Activated naive CD4-positive, alpha-beta T cell treated with anti-CD3 and anti-CD28 coated beads, Interleukin-2, amount 50 U/mL, for 72 hours (primary cell): ENCODE data around the gene BECN2. TPM values are rescaled to one million over a fixed set of nuclear protein-coding genes. Genes with fewer than 3 reads are reported as not detected.

Experiments
- ATAC-seq, 2 donors: fragments of 150-1000 bp; cut with Tn5 transposase; 2 replicates each; pipeline ENCODE4 v1.10.0; 2021; ENCODE audit warnings: mild to moderate bottlenecking in 2 of 2, moderate library complexity in 2 of 2
- DNase-seq, 2 donors: peaks; one replicate each; pipeline ENCODE4 v3.0.0; 2021 to 2022; ENCODE audit warnings: low spot score in 2 of 2
- H3K27ac Mint-ChIP-seq, 2 donors: one replicate each; pipeline ENCODE4 v1.8.0; 2022; ENCODE audit warnings: mild to moderate bottlenecking in 2 of 2, mixed read lengths in 2 of 2
- H3K36me3 Mint-ChIP-seq, 2 donors: one replicate each; pipeline ENCODE4 v1.8.0; 2022; ENCODE audit warnings: mixed read lengths in 2 of 2
- H3K9me3 Mint-ChIP-seq, 2 donors: one replicate each; pipeline ENCODE4 v1.8.0; 2022; ENCODE audit warnings: mixed read lengths in 2 of 2
- total RNA-seq, 2 donors: library from RNA; stranded (reverse); gene quantifications; one replicate each; pipeline ENCODE4 v1.2.3, GENCODE V29; 2022

The BECN2 gene, protein sequence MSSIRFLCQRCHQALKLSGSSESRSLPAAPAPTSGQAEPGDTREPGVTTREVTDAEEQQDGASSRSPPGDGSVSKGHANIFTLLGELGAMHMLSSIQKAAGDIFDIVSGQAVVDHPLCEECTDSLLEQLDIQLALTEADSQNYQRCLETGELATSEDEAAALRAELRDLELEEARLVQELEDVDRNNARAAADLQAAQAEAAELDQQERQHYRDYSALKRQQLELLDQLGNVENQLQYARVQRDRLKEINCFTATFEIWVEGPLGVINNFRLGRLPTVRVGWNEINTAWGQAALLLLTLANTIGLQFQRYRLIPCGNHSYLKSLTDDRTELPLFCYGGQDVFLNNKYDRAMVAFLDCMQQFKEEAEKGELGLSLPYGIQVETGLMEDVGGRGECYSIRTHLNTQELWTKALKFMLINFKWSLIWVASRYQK
- total RNA-seq = not detected

DNA sequence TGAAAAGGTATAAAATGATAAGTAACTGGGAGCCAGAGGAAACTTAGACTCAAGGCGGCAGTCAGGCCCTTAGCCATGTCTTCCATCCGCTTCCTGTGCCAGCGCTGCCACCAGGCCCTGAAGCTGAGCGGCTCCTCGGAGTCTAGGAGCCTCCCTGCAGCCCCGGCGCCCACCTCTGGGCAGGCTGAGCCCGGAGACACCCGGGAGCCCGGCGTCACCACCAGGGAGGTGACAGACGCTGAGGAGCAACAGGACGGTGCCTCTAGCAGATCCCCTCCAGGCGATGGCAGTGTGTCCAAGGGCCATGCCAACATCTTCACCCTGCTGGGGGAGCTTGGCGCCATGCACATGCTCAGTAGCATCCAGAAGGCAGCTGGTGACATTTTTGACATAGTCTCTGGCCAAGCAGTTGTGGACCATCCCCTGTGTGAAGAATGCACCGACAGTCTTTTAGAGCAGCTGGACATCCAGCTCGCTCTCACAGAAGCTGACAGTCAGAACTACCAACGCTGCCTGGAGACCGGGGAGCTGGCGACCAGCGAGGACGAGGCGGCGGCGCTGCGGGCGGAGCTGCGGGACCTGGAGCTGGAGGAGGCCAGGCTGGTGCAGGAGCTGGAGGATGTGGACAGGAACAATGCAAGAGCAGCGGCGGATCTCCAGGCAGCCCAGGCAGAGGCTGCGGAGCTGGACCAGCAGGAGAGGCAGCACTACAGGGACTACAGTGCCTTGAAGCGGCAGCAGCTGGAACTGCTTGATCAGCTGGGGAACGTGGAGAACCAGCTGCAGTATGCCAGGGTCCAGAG is at the start of gene BECN2:
Gene BECN2 (plus strand): TSS at position 76 of the 803 bp plus-strand sequence. CDS start 0 bp downstream, at position 76.
- Mint-ChIP-seq H3K9me3 (no peaks in the 10 kb centered on the region), H3K27ac (no peak within 1 kb of the TSS), H3K36me3 (no peaks in the 10 kb centered on the region)
- no peak for DNase-seq
- ATAC-seq = no peak

DNA sequence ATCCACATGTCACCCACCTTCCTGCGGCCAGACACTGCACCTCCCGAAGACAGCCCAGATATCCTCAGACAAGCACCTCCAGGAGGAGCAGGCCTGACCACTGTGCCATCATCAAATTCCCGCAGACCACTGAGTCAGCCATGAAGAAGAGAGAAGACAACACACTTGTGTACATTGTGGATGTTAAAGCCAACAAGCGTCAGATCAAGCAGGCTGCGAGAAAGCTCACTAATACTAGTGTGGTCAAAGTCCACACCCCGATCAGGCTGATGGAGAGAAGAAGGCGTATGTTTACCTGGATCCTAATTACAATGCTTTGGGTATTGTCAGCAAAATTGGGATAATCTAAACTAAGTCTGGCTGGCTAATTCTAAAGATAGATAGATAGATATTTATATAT is 41.4 kb upstream of the BECN2 start:
- H3K27ac Mint-ChIP-seq = no peak overlapping the region
- H3K9me3 Mint-ChIP-seq = no peaks in the 10 kb centered on the region
- DNase-seq (no peak), ATAC-seq (no peak)
- H3K36me3 Mint-ChIP-seq = peaks cover 0 to 5% of the 10 kb centered on the region in 2 donors

DNA sequence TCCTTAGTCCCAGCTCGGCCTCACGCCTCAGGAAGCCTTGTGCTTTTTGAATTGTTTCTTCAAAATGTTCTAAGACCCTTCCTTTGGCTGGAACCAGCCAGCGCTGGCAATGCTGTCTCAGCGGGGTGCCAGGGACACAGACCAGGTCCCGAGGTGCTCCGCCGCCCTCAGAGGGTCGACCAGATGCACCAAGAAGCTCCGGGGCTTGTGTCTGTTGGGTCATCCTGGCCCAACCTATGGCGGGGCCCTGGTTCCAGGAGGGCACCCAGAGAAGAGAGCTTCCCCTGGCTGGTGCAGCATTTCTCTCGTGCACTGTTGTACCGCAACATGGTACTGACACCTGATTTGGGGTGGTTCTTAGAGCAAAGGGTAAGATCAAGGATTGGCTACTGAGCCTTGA is 40.1 kb upstream of the BECN2 start:
- H3K9me3 Mint-ChIP-seq = no peaks in the 10 kb centered on the region
- peaks cover 0 to 5% of the 10 kb centered on the region in 2 donors for H3K36me3 Mint-ChIP-seq
- DNase-seq = no peak
- no peak overlapping the region for H3K27ac Mint-ChIP-seq
- ATAC-seq = no peak

DNA sequence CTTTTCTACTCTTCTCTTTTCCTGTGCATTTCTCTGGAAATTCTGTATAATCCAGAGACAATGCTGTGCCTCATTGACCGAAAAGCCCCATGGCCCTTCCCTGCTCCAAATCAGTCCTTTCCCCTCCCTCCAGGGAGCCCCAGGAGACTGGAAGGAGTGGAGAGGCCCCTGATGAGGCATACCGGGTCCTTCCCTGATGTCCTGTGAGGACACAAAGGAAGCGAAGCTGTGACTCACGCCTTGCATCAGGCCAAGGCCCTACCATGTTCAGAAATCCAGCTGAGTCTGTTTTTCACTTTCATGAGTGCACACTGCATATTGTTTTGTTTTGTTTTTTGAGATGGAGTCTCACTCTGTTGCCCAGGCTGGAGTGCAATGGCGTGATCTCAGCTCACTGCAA is 38.7 kb upstream of the BECN2 start:
- Mint-ChIP-seq H3K36me3 (peaks cover 0 to 5% of the 10 kb centered on the region in 2 donors), H3K27ac (no peak overlapping the region), H3K9me3 (no peaks in the 10 kb centered on the region)
- ATAC-seq (no peak), DNase-seq (no peak)

DNA sequence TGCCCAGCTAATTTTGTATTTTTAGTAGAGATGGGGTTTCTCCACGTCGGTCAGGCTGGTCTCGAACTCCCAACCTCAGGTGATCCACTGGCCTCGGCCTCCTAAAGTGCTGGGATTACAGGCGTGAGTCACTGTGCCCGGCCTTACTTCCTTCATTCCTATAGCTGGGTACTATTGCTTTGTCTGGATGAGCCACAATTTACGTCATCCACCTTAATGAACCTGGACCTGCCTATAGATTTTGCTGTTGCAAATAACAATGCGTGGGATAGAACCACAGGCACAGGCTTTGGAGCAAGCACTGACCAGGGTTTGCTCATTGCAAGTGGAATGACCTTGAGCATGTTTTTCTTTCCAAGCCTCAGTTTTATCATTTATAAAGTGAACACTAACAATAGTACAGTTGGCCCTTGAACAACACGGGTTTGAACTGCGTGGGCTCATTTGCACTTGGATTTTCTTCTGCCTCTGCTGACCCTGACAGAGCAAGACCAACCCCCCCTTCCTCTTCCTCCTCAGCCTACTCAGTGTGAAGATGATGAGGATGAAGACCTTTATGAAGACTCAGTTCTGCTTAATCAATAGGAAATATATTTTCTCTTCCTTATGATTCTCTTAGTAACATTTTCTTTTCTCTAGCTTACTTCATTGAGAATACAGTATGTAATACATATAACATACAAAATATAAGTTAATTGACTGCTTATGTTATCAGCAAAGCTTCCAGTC is 33.3 kb upstream of the BECN2 start:
- DNase-seq = no peak
- Mint-ChIP-seq H3K27ac (no peak overlapping the region), H3K9me3 (no peaks in the 10 kb centered on the region), H3K36me3 (no peaks in the 10 kb centered on the region)
- no peak for ATAC-seq

DNA sequence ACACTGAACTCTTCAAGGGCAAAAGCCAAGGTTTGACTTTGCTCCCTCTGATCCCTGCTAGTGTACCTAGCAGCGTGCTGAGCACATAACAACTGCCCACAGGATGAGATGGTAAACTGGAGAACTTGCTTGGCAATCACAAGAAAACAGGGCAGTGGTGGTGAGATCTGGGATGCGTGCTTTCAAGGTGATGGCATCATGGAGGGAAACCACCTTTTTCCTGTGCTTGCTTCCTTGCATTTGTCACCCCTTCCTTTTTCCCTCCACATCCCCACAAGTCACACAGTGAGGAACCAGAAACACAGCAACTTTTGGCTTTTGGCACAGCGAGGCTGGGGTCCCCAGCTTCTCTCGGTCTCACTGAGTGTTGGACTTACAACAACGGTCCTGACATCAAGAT is 31.4 kb upstream of the BECN2 start:
- DNase-seq (no peak), ATAC-seq (no peak)
- Mint-ChIP-seq H3K27ac (no peak overlapping the region), H3K36me3 (no peaks in the 10 kb centered on the region), H3K9me3 (no peaks in the 10 kb centered on the region)

DNA sequence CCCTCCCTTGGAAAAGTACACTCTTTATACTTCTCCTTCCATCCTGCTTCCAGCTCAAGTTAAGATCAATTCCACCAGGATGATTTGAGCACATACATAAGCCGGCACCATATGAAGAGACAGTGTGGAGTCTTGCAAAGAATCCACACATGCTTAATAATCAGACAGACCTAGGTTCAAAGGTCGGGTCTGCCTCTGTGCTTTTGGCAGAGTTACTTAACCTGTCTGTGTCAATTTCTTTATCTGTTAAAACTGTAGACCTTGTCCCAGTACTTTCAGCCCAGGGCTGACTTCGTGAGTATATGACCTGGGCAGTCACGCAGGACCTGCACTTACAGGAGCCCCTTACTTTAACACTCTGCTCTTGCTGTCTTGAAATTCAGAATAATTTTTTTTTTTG is 30.2 kb upstream of the BECN2 start:
- ATAC-seq (no peak), DNase-seq (no peak)
- Mint-ChIP-seq H3K27ac (no peak overlapping the region), H3K9me3 (no peaks in the 10 kb centered on the region), H3K36me3 (no peaks in the 10 kb centered on the region)

DNA sequence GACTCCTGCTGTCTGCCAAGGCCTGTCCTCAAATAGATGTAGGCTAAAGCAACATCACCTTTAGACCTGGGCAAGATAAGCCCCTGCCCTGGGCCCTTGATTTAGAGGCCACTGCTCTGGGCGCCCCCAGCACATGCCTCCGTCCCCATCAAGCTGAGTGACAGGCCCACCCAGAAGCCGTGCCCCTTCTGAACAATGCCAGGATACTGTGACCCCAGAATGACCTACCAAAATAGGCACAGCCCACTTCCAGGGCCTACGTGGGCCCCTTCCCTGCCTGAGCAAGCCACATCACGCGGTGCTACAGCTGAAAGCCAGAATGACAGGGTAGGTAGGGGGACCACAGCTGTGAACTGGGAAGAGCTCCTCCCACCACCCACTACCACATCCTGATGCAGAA is 24.7 kb upstream of the BECN2 start:
- ATAC-seq (no peak), DNase-seq (no peak)
- no peak overlapping the region for H3K27ac Mint-ChIP-seq
- H3K9me3 Mint-ChIP-seq = no peaks in the 10 kb centered on the region
- no peaks in the 10 kb centered on the region for H3K36me3 Mint-ChIP-seq

DNA sequence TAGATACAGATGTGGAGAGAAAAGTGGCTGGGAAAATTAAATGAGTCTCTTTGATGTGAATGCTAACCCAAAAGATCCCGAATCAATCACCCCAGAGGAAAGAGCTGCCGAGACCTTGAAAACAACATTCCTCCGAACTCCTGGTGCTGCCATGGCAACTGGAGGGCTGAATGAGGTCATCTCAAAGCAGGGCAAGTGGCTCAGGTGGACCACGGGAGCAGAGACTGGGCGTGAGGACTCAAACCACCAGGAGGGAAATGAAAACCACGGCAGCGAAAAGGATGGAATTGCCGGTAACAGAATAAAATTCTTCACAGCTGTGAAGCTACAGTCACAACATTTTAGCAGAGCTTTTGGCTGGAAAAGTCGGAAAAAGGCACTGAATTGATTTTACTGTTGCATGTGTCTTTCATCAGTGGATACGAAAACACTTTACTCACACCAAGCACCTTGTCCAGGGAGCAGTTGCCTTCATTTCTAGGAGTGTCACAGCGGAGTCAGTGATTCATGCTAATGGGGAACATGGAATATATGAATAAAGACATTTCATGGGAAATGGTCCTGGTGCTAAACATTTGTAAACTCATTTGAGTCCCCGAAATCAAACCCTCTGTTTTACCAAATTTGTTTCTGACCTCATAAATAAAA is 23.2 kb upstream of the BECN2 start:
- Mint-ChIP-seq H3K27ac (no peak overlapping the region), H3K9me3 (peaks cover 0 to 4% of the 10 kb centered on the region in 2 donors), H3K36me3 (no peaks in the 10 kb centered on the region)
- no peak for ATAC-seq
- DNase-seq = no peak

DNA sequence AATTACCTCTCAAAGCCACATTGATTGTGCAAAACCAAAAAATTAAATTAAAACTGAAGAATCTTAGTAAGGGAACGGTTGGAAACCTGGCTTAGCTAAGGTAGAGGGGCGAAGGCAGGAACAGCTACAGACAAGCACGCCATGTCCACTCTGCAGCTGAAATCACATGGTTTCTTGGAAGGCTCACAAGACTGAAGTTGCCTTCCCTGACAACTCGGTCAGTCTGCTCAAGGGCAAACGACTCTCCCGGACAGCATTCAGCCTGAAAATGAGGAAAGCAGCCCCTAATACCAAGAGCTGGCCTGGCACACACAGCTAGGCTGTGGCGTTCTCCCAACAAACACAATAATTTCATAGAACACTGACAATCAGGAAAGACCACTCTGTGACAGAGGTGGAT is 22.7 kb upstream of the BECN2 start:
- no peak overlapping the region for H3K27ac Mint-ChIP-seq
- peaks cover 0 to 4% of the 10 kb centered on the region in 2 donors for H3K9me3 Mint-ChIP-seq
- DNase-seq = no peak
- H3K36me3 Mint-ChIP-seq = no peaks in the 10 kb centered on the region
- ATAC-seq = no peak

DNA sequence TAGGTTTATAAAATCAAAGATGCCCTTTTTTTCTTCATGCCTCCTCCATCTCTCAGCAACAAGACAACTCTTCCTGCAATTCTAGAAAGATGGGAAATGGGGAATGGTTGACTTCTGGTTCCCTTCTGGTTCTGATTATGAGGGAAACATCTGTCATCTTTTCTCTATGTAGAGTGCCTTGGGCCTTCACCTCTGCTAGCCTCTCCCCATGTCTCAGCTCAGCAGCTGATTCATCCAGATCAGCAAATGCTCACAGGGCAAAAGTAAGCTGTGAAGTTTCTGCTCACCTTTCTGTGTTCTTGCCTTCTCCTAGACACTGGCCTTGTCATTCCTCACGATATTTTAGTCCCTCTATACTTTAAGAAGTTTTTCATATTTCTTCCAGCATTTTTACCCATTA is 17.8 kb upstream of the BECN2 start:
- DNase-seq (no peak), ATAC-seq (no peak)
- H3K36me3 Mint-ChIP-seq = no peaks in the 10 kb centered on the region
- H3K9me3 Mint-ChIP-seq = peaks cover 0 to 4% of the 10 kb centered on the region in 2 donors
- H3K27ac Mint-ChIP-seq = no peak overlapping the region

DNA sequence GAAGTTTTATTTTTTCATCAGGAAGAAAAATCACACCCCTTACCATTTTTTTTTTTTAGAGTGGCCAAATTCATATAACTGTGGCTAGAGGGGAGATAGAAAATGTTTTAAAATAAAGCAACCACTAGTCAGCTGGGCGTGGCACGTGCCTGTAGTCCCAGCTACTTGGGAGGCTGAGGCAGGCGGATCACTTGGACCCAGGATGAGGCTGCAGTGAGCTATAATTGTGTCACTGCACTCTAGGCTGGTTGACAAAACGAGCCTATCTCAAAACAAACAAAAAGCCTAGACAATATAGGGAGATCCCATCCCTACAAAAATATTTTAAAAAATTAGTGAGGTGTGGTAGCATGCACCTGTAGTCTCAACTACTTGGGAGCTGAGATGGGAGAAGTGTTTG is 14.8 kb upstream of the BECN2 start:
- ATAC-seq (no peak), DNase-seq (no peak)
- Mint-ChIP-seq H3K27ac (no peak overlapping the region), H3K36me3 (no peaks in the 10 kb centered on the region), H3K9me3 (peaks cover 0 to 4% of the 10 kb centered on the region in 2 donors)

DNA sequence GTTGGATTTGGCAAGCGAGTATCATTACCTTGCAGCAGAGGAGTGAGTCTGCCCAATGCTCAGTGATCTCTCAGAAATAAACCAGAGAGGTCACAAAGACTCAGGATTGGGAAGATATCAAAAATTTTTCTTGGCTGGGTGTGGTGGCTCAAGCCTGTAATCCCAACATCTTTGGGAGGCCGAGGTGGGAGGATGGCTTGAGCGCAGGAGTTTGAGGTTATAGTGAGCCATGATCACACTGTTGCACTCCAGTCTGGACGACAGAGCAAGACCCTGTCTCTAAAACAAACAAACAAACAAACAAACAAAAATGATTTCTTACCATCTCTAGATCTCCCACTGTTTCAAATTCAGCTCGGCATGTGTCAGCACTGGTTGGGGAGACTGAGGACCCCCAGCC is 13.3 kb upstream of the BECN2 start:
- Mint-ChIP-seq H3K36me3 (no peaks in the 10 kb centered on the region), H3K27ac (no peak overlapping the region), H3K9me3 (no peaks in the 10 kb centered on the region)
- ATAC-seq (no peak), DNase-seq (no peak)

DNA sequence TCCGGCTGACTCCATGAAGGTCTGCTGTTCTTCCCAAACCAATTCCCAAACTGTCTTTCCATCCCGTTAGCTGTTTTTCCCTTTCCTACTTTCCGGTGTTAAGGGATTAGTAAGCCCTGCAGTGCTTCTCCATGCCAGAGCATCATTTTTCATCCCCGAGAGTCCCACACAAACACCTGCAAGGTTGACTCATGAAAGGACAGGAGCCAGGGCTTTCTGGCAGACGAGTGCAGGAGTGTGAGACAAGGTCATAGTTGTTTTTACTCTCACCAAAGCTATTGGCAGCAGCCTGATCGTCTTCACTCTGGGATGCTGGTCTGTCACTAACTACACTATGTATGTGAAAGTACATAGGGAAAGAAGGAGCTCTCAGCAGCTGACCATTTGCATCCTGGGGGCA is 10.2 kb upstream of the BECN2 start:
- ATAC-seq (no peak), DNase-seq (no peak)
- no peaks in the 10 kb centered on the region for H3K36me3 Mint-ChIP-seq
- H3K9me3 Mint-ChIP-seq = no peaks in the 10 kb centered on the region
- H3K27ac Mint-ChIP-seq = no peak overlapping the region

DNA sequence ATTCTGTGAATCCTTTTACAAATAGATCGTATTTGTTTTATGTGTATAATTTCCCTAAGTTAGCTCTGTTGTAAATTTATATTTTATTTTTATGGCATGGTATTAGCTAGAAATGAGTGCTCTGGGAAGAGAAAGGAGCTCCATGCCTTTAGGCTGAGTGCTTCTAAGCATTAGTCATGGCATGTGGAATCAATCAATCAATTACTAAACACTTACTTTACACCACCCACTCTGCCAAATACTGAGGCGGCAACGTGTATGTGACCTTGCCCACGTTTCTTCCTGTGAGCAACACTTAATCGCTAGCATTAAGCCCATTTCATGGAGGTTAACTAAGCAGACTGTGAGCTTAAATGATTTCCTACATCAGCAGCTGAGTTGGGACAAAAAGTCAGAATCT is 7.2 kb upstream of the BECN2 start:
- H3K9me3 Mint-ChIP-seq = no peaks in the 10 kb centered on the region
- ATAC-seq (no peak), DNase-seq (no peak)
- no peak overlapping the region for H3K27ac Mint-ChIP-seq
- no peaks in the 10 kb centered on the region for H3K36me3 Mint-ChIP-seq

DNA sequence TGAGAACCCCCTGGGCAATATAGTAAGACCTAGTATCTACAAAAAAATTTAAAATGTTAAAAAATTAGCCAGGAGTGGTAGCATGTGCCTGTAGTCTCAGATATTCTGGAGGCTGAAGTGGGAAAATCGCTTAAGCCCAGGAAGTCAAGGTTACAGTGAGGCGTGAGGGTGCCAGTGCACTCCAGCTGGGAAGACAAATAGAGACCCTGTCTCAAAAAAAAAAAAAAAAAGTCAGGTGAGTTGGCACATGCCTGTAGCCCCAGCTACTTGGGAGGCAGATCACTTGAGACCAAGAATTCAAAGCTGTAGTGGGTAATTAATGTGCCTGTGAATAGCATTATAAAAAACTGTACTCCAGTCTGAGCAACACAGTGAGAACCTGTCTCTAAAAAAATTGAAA is 4.6 kb downstream of the BECN2 start:
- Mint-ChIP-seq H3K27ac (no peak overlapping the region), H3K9me3 (no peaks in the 10 kb centered on the region), H3K36me3 (no peaks in the 10 kb centered on the region)
- ATAC-seq = no peak
- DNase-seq = no peak

DNA sequence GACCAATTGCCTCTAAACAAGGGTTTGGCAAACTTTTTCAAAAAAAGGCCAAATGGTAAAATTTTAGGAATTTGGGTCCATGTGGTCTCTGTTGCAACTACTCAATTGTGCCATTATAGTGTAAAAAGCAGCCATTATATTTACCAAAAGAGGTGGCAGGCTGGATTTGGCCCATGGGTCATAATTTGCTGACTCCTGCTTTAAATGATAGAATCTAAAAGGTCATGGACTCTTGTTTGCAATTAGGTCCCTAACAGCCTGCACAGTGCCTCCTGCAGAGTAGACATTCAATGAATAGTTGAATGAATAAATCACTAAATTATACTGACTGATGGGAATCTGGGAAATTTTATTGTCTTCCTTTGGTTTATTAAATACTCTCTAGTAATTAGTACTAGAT is 6.2 kb downstream of the BECN2 start:
- Mint-ChIP-seq H3K27ac (no peak overlapping the region), H3K36me3 (no peaks in the 10 kb centered on the region), H3K9me3 (no peaks in the 10 kb centered on the region)
- no peak for ATAC-seq
- no peak for DNase-seq
